HG03571 (cell line): Measurements from ENCODE around the gene C6orf62.
"Not testable (repeated sequence)": the region's sequence is repeated elsewhere in the genome, so short reads cannot be mapped to it uniquely, and the experiment has no call there.

Experiments used
- ATAC-seq: cut with Tn5 transposase; IDR thresholded peaks from one replicate; pipeline ENCODE4 v1.9.1; 2021; ENCODE audit not compliant: unreplicated experiment

C6orf62 gene

GRCh38 chr6:24743265-24743943 lies 24.4 kb upstream of the C6orf62 start:
- ATAC-seq: peak; percentile 87

GRCh38 chr6:24742216-24742738 lies 23.3 kb upstream of the C6orf62 start:
- no peak for ATAC-seq

- no peak for ATAC-seq
Observed at GRCh38 chr6:24740861-24741260, 21.9 kb upstream of the C6orf62 start.

GRCh38 chr6:24738741-24739140 lies 19.8 kb upstream of the C6orf62 start:
- no peak for ATAC-seq

- not testable (repeated sequence) for ATAC-seq
Observed at GRCh38 chr6:24734710-24735109, 15.8 kb upstream of the C6orf62 start.

GRCh38 chr6:24734166-24734565 lies 15.2 kb upstream of the C6orf62 start:
- no peak for ATAC-seq

GRCh38 chr6:24731456-24732134 lies 12.6 kb upstream of the C6orf62 start:
- ATAC-seq: not testable (repeated sequence)

- not testable (repeated sequence) for ATAC-seq
Observed at GRCh38 chr6:24730653-24731052, 11.7 kb upstream of the C6orf62 start.

- no peak for ATAC-seq
Observed at GRCh38 chr6:24723270-24723669, 4.3 kb upstream of the C6orf62 start.

- ATAC-seq: peak; percentile 39
Observed at GRCh38 chr6:24721461-24722215, 2.7 kb upstream of the C6orf62 start.

- peak; percentile 87 for ATAC-seq
Observed at GRCh38 chr6:24720604-24721460, 1.9 kb upstream of the C6orf62 start.

GRCh38 chr6:24720131-24720603 lies 1.2 kb upstream of the C6orf62 start:
- no peak for ATAC-seq

GRCh38 chr6:24718449-24719124 lies 367 bp downstream of the C6orf62 start:
- no peak for ATAC-seq

GRCh38 chr6:24716602-24717148 lies 2.3 kb downstream of the C6orf62 start:
- not testable (repeated sequence) for ATAC-seq

GRCh38 chr6:24710519-24711303 lies 8.2 kb downstream of the C6orf62 start:
- ATAC-seq: no peak

GRCh38 chr6:24709014-24709711 lies 9.8 kb downstream of the C6orf62 start:
- ATAC-seq: no peak

- ATAC-seq: no peak
Observed at GRCh38 chr6:24708612-24709011, 10.3 kb downstream of the C6orf62 start.

- no peak for ATAC-seq
Observed at GRCh38 chr6:24704468-24704867, 14.5 kb downstream of the C6orf62 start.
